ENCODE data around the gene PDE4B. TPM values are rescaled to one million over a fixed set of nuclear protein-coding genes. Genes with fewer than 3 reads are reported as not detected.
"Not testable (repeated sequence)": the region's sequence is repeated elsewhere in the genome, so short reads cannot be mapped to it uniquely, and the experiment has no call there.

Gene PDE4B
- total and polyA plus RNA-seq, 2 donors from 2014 or later: 2.0 to 8.7 TPM

DNA sequence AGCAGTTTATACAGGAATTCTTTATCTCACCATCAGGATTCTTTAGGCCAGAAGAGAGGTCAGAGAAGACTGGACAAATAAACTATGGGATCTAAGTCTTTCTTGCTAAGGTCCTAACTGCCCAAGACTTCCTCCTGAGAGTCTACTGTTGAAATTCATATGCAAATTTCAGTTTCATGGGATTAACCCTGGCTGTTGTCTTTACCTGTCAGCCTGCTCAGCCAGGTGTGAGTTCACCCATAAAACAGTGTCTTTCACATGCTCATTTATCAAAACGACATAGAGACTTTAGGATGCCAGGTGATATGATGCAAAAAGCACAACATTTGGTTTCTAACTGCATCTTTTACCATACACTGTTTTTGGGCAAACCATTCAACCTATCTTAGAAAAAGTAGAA, 211.0 kb downstream of the PDE4B start:
- Histone ChIP-seq H3K4me1 (ENCODE audit: control insufficient read depth in 2 of 3, insufficient read depth in 2 of 3, low read depth in 1 of 3, low read length in 3 of 3) (no peaks in the 10 kb centered on the region), H3K9ac (ENCODE audit: low read length in 3 of 3) (no peak overlapping the region), H3K4me3 (ENCODE audit: low read length in 3 of 3) (no peak overlapping the region), H3K27me3 (ENCODE audit: control insufficient read depth, insufficient read depth, low read length) (no peaks in the 10 kb centered on the region), H3K27ac (ENCODE audit: low read depth in 2 of 2, low read length in 2 of 2) (no peak overlapping the region), H3K36me3 (ENCODE audit: control insufficient read depth in 2 of 3, insufficient read depth in 3 of 3, low read length in 3 of 3) (no peaks in the 10 kb centered on the region), H3K9me3 (ENCODE audit: control insufficient read depth in 2 of 3, insufficient read depth in 1 of 3, low read length in 3 of 3) (no peaks in the 10 kb centered on the region)
- no peak for FAIRE-seq
- DNase-seq: no peak
- intact Hi-C loops (cut with DNase I): no loop called here
- TF ChIP-seq, protein P1, sequence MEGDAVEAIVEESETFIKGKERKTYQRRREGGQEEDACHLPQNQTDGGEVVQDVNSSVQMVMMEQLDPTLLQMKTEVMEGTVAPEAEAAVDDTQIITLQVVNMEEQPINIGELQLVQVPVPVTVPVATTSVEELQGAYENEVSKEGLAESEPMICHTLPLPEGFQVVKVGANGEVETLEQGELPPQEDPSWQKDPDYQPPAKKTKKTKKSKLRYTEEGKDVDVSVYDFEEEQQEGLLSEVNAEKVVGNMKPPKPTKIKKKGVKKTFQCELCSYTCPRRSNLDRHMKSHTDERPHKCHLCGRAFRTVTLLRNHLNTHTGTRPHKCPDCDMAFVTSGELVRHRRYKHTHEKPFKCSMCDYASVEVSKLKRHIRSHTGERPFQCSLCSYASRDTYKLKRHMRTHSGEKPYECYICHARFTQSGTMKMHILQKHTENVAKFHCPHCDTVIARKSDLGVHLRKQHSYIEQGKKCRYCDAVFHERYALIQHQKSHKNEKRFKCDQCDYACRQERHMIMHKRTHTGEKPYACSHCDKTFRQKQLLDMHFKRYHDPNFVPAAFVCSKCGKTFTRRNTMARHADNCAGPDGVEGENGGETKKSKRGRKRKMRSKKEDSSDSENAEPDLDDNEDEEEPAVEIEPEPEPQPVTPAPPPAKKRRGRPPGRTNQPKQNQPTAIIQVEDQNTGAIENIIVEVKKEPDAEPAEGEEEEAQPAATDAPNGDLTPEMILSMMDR (IDR thresholded peaks at IDR 0.05; ENCODE audit: borderline replicate concordance, extremely low read depth, insufficient read depth): no peak

DNA sequence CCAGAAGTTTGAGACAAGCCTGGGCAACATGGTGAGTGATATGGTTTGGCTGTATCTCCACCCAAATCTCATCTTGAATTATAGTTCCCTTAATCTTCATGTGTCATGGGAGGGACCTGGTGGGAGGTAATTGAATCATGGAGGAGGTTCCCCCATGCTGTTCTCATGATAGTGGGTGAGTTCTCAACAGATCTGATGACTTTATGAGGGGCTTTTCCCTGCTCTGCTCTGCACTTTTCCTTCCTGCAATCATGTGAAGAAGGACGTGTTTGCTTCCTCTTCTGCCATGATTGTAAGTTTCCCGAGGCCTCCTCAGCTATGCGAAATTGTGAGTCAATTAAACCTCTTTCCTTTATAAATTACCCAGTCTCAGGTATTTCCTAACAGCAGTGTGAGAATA, 213.8 kb downstream of the PDE4B start:
- H3K27ac ChIP-seq (ENCODE audit: low read depth in 2 of 2, low read length in 2 of 2); intact Hi-C loops (cut with DNase I); H3K4me3 ChIP-seq (ENCODE audit: low read length in 3 of 3); H3K4me1 ChIP-seq (ENCODE audit: control insufficient read depth in 2 of 3, insufficient read depth in 2 of 3, low read depth in 1 of 3, low read length in 3 of 3); H3K36me3 ChIP-seq (ENCODE audit: control insufficient read depth in 2 of 3, insufficient read depth in 3 of 3, low read length in 3 of 3); H3K27me3 ChIP-seq (ENCODE audit: control insufficient read depth, insufficient read depth, low read length); H3K9ac ChIP-seq (ENCODE audit: low read length in 3 of 3); FAIRE-seq; H3K9me3 ChIP-seq (ENCODE audit: control insufficient read depth in 2 of 3, insufficient read depth in 1 of 3, low read length in 3 of 3); DNase-seq: not testable (repeated sequence)

DNA sequence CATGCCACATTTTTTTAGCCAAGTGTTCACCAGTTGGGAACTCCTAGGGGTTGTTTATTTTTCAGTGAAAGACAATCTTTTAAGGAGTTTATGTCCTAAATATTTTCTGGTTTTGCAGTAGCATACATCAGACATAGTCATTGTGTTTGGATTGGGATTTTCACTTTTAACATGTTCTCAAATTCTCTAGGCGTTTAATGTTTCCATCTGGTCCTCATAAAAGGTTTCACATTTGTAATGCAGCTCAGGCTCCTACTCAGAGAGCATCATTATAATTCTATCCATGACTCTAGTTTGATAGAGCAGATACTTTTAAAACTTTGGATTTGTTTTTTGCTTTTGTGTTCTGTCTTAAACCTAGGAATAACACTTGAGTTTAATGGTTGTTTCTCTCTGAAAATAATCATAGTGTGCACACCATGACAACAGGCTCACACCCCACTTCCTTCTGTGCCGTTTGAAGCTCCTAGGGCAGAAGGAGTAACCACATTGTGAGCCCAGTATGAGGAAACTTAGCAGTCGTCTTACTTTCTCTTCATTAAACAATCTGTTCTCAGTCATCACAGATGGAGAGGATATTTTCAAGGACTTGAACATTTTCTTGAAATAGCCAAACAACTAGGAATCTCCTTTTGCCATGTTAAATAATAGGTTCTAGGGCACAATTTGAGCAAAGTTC, 219.6 kb downstream of the PDE4B start:
- Histone ChIP-seq H3K9me3 (ENCODE audit: control insufficient read depth in 2 of 3, insufficient read depth in 1 of 3, low read length in 3 of 3) (no peaks in the 10 kb centered on the region), H3K27ac (ENCODE audit: low read depth in 2 of 2, low read length in 2 of 2) (no peak overlapping the region), H3K36me3 (ENCODE audit: control insufficient read depth in 2 of 3, insufficient read depth in 3 of 3, low read length in 3 of 3) (no peaks in the 10 kb centered on the region), H3K4me1 (ENCODE audit: control insufficient read depth in 2 of 3, insufficient read depth in 2 of 3, low read depth in 1 of 3, low read length in 3 of 3) (no peaks in the 10 kb centered on the region), H3K27me3 (ENCODE audit: control insufficient read depth, insufficient read depth, low read length) (no peaks in the 10 kb centered on the region), H3K9ac (ENCODE audit: low read length in 3 of 3) (no peak overlapping the region), H3K4me3 (ENCODE audit: low read length in 3 of 3) (no peak overlapping the region)
- FAIRE-seq (no peak), DNase-seq (no peak)
- intact Hi-C loops (cut with DNase I): no loop called here
- TF ChIP-seq, protein P1 (IDR thresholded peaks at IDR 0.05; ENCODE audit: borderline replicate concordance, extremely low read depth, insufficient read depth): no peak

DNA sequence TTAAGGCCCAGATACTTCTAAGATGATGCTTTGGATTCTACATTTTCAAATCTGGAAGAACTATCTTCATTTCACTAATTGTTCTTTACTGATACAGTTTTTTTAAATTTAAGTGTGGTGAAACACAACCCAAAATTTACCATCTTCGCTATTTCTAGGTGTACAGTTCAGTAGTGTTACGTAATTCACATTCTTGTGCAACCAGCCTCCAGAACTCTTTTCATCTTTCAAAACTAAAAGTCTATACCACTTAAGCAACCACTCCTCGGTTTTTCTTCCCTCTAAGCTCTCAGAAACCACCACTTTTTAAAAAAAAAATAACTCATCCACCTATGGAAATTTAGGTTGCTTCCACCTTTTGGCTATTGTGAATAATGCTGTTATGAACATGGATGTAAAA, 220.7 kb downstream of the PDE4B start:
- Histone ChIP-seq H3K4me1 (ENCODE audit: control insufficient read depth in 2 of 3, insufficient read depth in 2 of 3, low read depth in 1 of 3, low read length in 3 of 3) (no peaks in the 10 kb centered on the region), H3K4me3 (ENCODE audit: low read length in 3 of 3) (no peak overlapping the region), H3K27ac (ENCODE audit: low read depth in 2 of 2, low read length in 2 of 2) (no peak overlapping the region), H3K36me3 (ENCODE audit: control insufficient read depth in 2 of 3, insufficient read depth in 3 of 3, low read length in 3 of 3) (no peaks in the 10 kb centered on the region), H3K27me3 (ENCODE audit: control insufficient read depth, insufficient read depth, low read length) (no peaks in the 10 kb centered on the region), H3K9ac (ENCODE audit: low read length in 3 of 3) (no peak overlapping the region), H3K9me3 (ENCODE audit: control insufficient read depth in 2 of 3, insufficient read depth in 1 of 3, low read length in 3 of 3) (no peaks in the 10 kb centered on the region)
- no peak for FAIRE-seq
- intact Hi-C loops (cut with DNase I): no loop called here
- TF ChIP-seq, protein P1 (IDR thresholded peaks at IDR 0.05; ENCODE audit: borderline replicate concordance, extremely low read depth, insufficient read depth): no peak
- DNase-seq: no peak

All from kidney (tissue), 14 donors.